ENCODE data around the gene UBB. TPM values are rescaled to one million over a fixed set of nuclear protein-coding genes. Genes with fewer than 3 reads are reported as not detected.

The UBB gene
- polyA plus RNA-seq, 3 donors = 1,176 to 1,365 (median 1,282) TPM

DNA sequence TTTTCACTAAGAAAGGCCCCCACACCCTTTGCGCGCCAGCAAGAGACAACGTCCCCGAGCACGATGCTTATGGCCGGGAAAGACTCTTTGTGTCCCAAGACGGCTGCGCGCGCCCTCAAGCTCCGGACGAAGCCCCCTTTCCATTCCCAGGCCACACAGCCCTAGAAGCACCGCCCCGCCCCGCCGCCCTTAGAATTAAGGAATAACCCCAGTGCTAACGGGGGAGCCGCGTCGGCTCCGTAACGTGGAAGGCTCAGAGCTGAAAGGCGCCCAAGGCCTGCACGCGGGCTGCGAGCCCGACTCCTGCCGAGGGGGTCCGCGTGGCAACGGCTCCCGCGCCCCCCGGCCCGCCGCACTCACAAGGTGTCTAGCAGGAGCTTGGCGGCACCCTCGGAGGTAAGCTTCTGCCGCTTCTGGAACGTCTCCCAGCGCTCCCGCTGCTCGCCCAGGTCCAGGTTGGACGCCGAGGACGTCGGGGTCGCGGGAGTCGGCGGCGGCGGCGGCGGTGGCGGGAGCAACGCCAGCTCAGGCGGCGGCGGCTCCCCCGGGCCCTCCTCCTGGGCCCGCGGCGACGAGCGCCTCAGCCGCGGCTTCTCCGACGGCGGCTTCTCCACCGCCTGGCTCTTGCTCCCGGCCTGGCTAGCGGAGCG, 28.1 kb upstream of the UBB start:
- Mint-ChIP-seq H3K36me3 (peaks cover 8 to 12% of the 10 kb centered on the region in 2 donors), H3K27me3 (ENCODE audit: low read depth in 3 of 3) (peaks cover 46 to 59% (median 47%) of the 10 kb centered on the region in 3 donors), H3K9me3 (peaks cover 0 to 6% (median 3%) of the 10 kb centered on the region in 7 donors), H3K27ac (no peak overlapping the region), H3K4me3 (peak overlapping the region; percentile 83 to 93), H3K4me1 (peaks cover 17% of the 10 kb centered on the region)
- Histone ChIP-seq H3K9me3 (replicated peaks in 1 of 2; ENCODE audit: control insufficient read depth in 1 of 2, insufficient read depth in 1 of 2, low read length in 2 of 2) (no peaks in the 10 kb centered on the region), H3K4me1 (ENCODE audit: control insufficient read depth in 1 of 2, insufficient read depth in 2 of 2, low read length in 2 of 2) (peaks cover 15 to 18% of the 10 kb centered on the region in 2 donors), H2AFZ (ENCODE audit: insufficient read depth, low read depth, low read length, poor library complexity, severe bottlenecking) (peak overlapping the region; percentile 82), H3K36me3 (replicated peaks in 1 of 2; ENCODE audit: control insufficient read depth in 1 of 2, insufficient read depth in 2 of 2, low read length in 2 of 2) (no peaks in the 10 kb centered on the region), H3K27me3 (ENCODE audit: control insufficient read depth in 2 of 2, insufficient read depth in 2 of 2, low read length in 2 of 2) (peaks cover 21 to 33% of the 10 kb centered on the region in 2 donors), H3K4me3 (replicated peaks in 1 of 3; ENCODE audit: low read depth in 2 of 3, low read length in 3 of 3) (peak overlapping the region; percentile 33 to 77 (median 55)), H3K4me2 (replicated peaks; ENCODE audit: extremely low read depth, low read length, poor library complexity, severe bottlenecking) (peak overlapping the region; percentile 92), H4K20me1 (ENCODE audit: insufficient read depth, low read length) (no peaks in the 10 kb centered on the region), H3K79me2 (ENCODE audit: insufficient read depth, low read length) (no peaks in the 10 kb centered on the region), H3K9ac (ENCODE audit: insufficient read depth, low read length, poor library complexity, severe bottlenecking) (peak overlapping the region; percentile 46), H3K27ac (ENCODE audit: low read depth in 1 of 2, low read length in 2 of 2) (no peak overlapping the region)
- TF ChIP-seq, protein P1, sequence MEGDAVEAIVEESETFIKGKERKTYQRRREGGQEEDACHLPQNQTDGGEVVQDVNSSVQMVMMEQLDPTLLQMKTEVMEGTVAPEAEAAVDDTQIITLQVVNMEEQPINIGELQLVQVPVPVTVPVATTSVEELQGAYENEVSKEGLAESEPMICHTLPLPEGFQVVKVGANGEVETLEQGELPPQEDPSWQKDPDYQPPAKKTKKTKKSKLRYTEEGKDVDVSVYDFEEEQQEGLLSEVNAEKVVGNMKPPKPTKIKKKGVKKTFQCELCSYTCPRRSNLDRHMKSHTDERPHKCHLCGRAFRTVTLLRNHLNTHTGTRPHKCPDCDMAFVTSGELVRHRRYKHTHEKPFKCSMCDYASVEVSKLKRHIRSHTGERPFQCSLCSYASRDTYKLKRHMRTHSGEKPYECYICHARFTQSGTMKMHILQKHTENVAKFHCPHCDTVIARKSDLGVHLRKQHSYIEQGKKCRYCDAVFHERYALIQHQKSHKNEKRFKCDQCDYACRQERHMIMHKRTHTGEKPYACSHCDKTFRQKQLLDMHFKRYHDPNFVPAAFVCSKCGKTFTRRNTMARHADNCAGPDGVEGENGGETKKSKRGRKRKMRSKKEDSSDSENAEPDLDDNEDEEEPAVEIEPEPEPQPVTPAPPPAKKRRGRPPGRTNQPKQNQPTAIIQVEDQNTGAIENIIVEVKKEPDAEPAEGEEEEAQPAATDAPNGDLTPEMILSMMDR (IDR thresholded peaks at IDR 0.05) = no peak
- DNase-seq = peak in 1 of 3 donors; percentile 7
- intact Hi-C loops (cut with micrococcal nuclease) = loop anchor here in 1 of 2 donors (10.0 kb wide), 1 partner anchor 68 kb away; no protein-coding TSS in a partner anchor
- WGBS (ENCODE audit: insufficient coverage) = 0% methylated on average over 75 of the region's 75 CpGs

DNA sequence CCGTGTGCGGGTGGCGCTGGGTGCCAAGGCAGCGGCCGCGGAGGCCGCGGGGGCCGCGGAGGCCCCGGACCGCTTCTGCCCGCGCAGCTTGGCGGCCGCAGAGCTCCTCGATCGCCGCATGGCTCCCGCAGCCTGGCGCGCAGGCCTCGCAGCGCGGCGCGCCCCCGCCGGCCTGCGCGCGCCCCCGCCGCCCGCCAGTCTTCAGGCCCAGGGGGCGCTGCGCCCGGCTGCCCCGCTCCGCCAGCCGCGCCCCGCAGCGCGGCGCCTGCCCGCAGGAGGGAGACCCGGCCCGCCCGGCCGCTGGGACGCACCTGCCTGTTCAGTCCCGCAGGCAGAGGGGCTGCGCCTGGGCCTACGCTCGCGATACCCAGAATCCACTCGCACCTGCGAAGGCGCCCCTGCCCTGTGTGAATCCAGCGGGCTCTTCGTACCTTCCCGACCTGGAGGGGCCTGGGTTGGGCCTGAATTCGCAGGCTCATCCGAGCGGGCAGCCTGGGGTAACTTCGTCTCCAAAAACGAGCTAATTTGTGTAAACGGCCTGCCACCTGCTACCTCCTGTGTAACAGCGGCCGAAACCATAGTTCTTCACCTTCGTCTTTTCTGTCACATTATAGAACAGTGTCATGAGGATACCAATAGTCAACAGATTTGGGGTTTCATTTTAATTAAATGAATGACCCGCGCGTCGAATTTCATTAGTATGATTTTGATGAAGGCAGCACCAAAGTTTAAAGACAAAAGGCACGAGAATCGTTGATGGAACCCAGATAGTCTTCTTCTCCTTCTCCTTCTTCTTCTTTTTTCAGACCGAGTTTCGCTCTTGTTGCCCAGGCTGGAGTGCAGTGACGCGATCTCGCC, 27.3 kb upstream of the UBB start, which contains the start of gene CENPV:
CENPV (minus strand) TSS at position 153 of the 858 bp plus-strand sequence; CDS start at position 120, 33 bp downstream.
- DNase-seq = peak in 2 of 3 donors; percentile 24 to 27
- intact Hi-C loops (cut with micrococcal nuclease) = loop anchor here in 1 of 2 donors (10.0 kb wide), 1 partner anchor 69 kb away; no protein-coding TSS in a partner anchor
- peaks cover 8 to 12% of the 10 kb centered on the region in 2 donors for H3K36me3 Mint-ChIP-seq
- peak within 1 kb of the TSS in 1 of 7 donors; percentile 55 for H3K27ac Mint-ChIP-seq
- Histone ChIP-seq H3K27ac (ENCODE audit: low read depth in 1 of 2, low read length in 2 of 2) (no peak within 1 kb of the TSS), H3K79me2 (ENCODE audit: insufficient read depth, low read length) (no peaks in the 10 kb centered on the region), H2AFZ (ENCODE audit: insufficient read depth, low read depth, low read length, poor library complexity, severe bottlenecking) (peak within 1 kb of the TSS; percentile 82), H3K4me3 (replicated peaks in 1 of 3; ENCODE audit: low read depth in 2 of 3, low read length in 3 of 3) (peak within 1 kb of the TSS; percentile 33 to 77 (median 55)), H4K20me1 (ENCODE audit: insufficient read depth, low read length) (no peaks in the 10 kb centered on the region), H3K36me3 (replicated peaks in 1 of 2; ENCODE audit: control insufficient read depth in 1 of 2, insufficient read depth in 2 of 2, low read length in 2 of 2) (no peaks in the 10 kb centered on the region), H3K4me1 (ENCODE audit: control insufficient read depth in 1 of 2, insufficient read depth in 2 of 2, low read length in 2 of 2) (peaks cover 15 to 18% of the 10 kb centered on the region in 2 donors), H3K4me2 (replicated peaks; ENCODE audit: extremely low read depth, low read length, poor library complexity, severe bottlenecking) (peak within 1 kb of the TSS; percentile 92), H3K9me3 (replicated peaks in 1 of 2; ENCODE audit: control insufficient read depth in 1 of 2, insufficient read depth in 1 of 2, low read length in 2 of 2) (no peaks in the 10 kb centered on the region), H3K27me3 (ENCODE audit: control insufficient read depth in 2 of 2, insufficient read depth in 2 of 2, low read length in 2 of 2) (peaks cover 21 to 33% of the 10 kb centered on the region in 2 donors), H3K9ac (ENCODE audit: insufficient read depth, low read length, poor library complexity, severe bottlenecking) (peak within 1 kb of the TSS; percentile 46)
- peaks cover 17% of the 10 kb centered on the region for H3K4me1 Mint-ChIP-seq
- TF ChIP-seq, protein P1 (IDR thresholded peaks at IDR 0.05) = peak; percentile 12
- H3K9me3 Mint-ChIP-seq = peaks cover 0 to 6% (median 3%) of the 10 kb centered on the region in 7 donors
- H3K27me3 Mint-ChIP-seq (ENCODE audit: low read depth in 3 of 3) = peaks cover 48 to 59% (median 55%) of the 10 kb centered on the region in 3 donors
- 8% methylated on average over 75 of the region's 83 CpGs for WGBS (ENCODE audit: insufficient coverage)
- H3K4me3 Mint-ChIP-seq = peak within 1 kb of the TSS; percentile 83 to 93
